Activated T-cell treated with anti-CD3 and anti-CD28 coated beads, Interleukin-2, amount 50 U/mL, for 24 hours (primary cell): ENCODE results near the gene EPB41.

Experiments used
- DNase-seq: peaks from one replicate; pipeline ENCODE4 v3.0.0-alpha.2; 2020
- H3K27ac Mint-ChIP-seq: 2 replicates; pipeline ENCODE4 v1.8.0; 2020; ENCODE audit warnings: mild to moderate bottlenecking, mixed read lengths
- H3K27me3 Mint-ChIP-seq: 2 replicates; pipeline ENCODE4 v1.8.0; 2020; ENCODE audit warnings: mixed read lengths
- H3K36me3 Mint-ChIP-seq: 2 replicates; pipeline ENCODE4 v1.8.0; 2020; ENCODE audit warnings: low read depth, mixed read lengths
- H3K4me1 Mint-ChIP-seq: 2 replicates; pipeline ENCODE4 v1.8.0; 2020; ENCODE audit warnings: low read depth, mixed read lengths
- H3K4me3 Mint-ChIP-seq: 2 replicates; pipeline ENCODE4 v1.8.0; 2020; ENCODE audit warnings: mild to moderate bottlenecking, moderate library complexity, mixed read lengths
- H3K9me3 Mint-ChIP-seq: 2 replicates; pipeline ENCODE4 v1.8.0; 2020; ENCODE audit warnings: mixed read lengths

EPB41 gene

GRCh38 chr1:28886731-28887418 is 27.5 kb upstream of the EPB41 start:
- Mint-ChIP-seq H3K27me3 (no peaks in the 10 kb centered on the region), H3K27ac (peak overlapping the region; percentile 96), H3K9me3 (no peaks in the 10 kb centered on the region), H3K36me3 (peaks cover 4% of the 10 kb centered on the region), H3K4me1 (peaks cover 59% of the 10 kb centered on the region), H3K4me3 (peak overlapping the region; percentile 79)
- peak; percentile 95 for DNase-seq

DNA sequence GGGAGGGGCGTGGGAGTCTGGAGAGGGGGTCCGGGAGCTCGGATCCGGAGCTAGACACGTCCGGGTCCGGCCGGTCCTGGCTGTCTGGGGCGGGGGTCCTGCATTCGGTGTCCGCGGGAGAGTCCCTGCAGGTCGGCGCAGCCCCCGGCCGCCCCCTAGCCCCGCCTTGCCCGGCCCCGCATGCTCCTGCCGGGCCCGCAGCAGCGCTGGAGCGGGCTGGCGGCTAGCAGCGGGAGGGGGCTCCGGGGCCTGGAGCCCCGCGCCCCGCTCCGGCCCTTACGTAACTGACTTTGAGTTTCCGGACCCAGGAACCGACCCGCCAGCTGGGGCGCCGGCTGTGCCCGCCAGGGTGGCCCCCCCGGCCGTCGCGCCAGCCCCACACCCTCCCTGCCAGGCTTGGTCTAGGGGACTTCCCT is 26.9 kb upstream of the EPB41 start:
- H3K27ac Mint-ChIP-seq, result peak overlapping the region; percentile 96
- peak; percentile 64 for DNase-seq
- H3K4me1 Mint-ChIP-seq, result peaks cover 57% of the 10 kb centered on the region
- H3K27me3 Mint-ChIP-seq, result no peaks in the 10 kb centered on the region
- H3K9me3 Mint-ChIP-seq, result no peaks in the 10 kb centered on the region
- H3K4me3 Mint-ChIP-seq, result peak overlapping the region; percentile 87
- H3K36me3 Mint-ChIP-seq, result peaks cover 8% of the 10 kb centered on the region

- H3K27me3 Mint-ChIP-seq, result no peaks in the 10 kb centered on the region
- DNase-seq, result no peak
- peak overlapping the region; percentile 87 for H3K4me3 Mint-ChIP-seq
- H3K4me1 Mint-ChIP-seq, result peaks cover 56% of the 10 kb centered on the region
- H3K9me3 Mint-ChIP-seq, result no peaks in the 10 kb centered on the region
- H3K27ac Mint-ChIP-seq, result peak overlapping the region; percentile 91
- peaks cover 8% of the 10 kb centered on the region for H3K36me3 Mint-ChIP-seq
These were observed 26.3 kb upstream of the EPB41 start for GRCh38 chr1:28887835-28888682.

- DNase-seq, result no peak
- Mint-ChIP-seq H3K9me3 (no peaks in the 10 kb centered on the region), H3K4me3 (peak overlapping the region; percentile 87), H3K4me1 (peaks cover 57% of the 10 kb centered on the region), H3K27me3 (no peaks in the 10 kb centered on the region), H3K27ac (peak overlapping the region; percentile 8), H3K36me3 (peaks cover 12% of the 10 kb centered on the region)
These were observed 25.5 kb upstream of the EPB41 start for GRCh38 chr1:28888915-28889314.

DNA sequence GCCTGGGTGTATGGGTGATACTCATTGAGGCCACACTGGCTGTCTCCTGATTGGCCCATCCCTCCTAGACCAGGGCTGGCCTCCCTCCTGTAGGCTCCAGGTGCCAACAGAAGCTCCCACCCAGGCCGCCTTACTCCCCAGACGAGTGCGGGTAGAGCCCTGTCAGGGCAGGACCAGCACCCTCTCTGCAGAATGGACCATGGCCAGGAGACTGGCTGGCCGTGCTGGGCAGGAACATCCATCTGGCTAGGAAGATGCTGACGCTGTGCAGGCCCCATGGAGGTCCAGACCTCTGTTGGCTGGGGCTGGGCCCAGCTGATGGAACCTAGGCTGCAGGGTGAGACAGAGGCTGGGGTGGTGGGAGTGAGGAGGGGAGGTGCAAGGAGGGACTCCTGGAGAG is 25.0 kb upstream of the EPB41 start:
- H3K27ac Mint-ChIP-seq, result peak overlapping the region; percentile 8

GRCh38 chr1:28890435-28890834 is 23.9 kb upstream of the EPB41 start:
- Mint-ChIP-seq H3K9me3 (no peaks in the 10 kb centered on the region), H3K27me3 (no peaks in the 10 kb centered on the region), H3K4me3 (no peak overlapping the region), H3K4me1 (peaks cover 50% of the 10 kb centered on the region), H3K36me3 (peaks cover 24% of the 10 kb centered on the region), H3K27ac (no peak overlapping the region)
- DNase-seq, result no peak

More for the DNA sequence above, 25.0 kb upstream of the EPB41 start:
- Mint-ChIP-seq H3K36me3 (peaks cover 16% of the 10 kb centered on the region), H3K9me3 (no peaks in the 10 kb centered on the region), H3K4me1 (peaks cover 58% of the 10 kb centered on the region), H3K27me3 (no peaks in the 10 kb centered on the region), H3K4me3 (peak overlapping the region; percentile 87)
- DNase-seq, result no peak

GRCh38 chr1:28890836-28891235 is 23.5 kb upstream of the EPB41 start:
- Mint-ChIP-seq H3K27ac (no peak overlapping the region), H3K4me1 (peaks cover 46% of the 10 kb centered on the region), H3K9me3 (no peaks in the 10 kb centered on the region), H3K27me3 (no peaks in the 10 kb centered on the region), H3K4me3 (no peak overlapping the region), H3K36me3 (peaks cover 24% of the 10 kb centered on the region)
- no peak for DNase-seq

DNA sequence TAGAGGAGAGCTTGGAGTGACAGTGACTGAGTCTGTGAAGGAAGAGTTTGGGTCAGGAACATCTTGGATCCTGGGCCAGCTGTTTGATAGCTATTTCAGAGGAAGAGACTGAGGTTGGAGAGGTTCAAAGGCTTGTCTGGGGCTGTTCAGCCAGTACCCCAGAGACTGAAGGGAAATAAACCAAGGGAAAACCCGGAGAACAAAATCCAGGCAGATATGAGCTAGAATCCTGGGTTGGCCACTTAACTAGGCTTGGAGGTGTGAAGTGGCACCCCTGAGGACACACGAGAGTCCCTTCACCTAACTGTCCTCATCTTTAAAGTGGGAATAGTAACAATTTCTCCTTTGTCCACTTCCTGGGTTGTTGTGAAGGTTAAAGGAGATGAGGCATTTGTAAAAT is 23.1 kb upstream of the EPB41 start:
- no peaks in the 10 kb centered on the region for H3K27me3 Mint-ChIP-seq
- peaks cover 26% of the 10 kb centered on the region for H3K36me3 Mint-ChIP-seq
- no peak for DNase-seq
- no peak overlapping the region for H3K27ac Mint-ChIP-seq
- no peak overlapping the region for H3K4me3 Mint-ChIP-seq
- peaks cover 43% of the 10 kb centered on the region for H3K4me1 Mint-ChIP-seq
- no peaks in the 10 kb centered on the region for H3K9me3 Mint-ChIP-seq

DNA sequence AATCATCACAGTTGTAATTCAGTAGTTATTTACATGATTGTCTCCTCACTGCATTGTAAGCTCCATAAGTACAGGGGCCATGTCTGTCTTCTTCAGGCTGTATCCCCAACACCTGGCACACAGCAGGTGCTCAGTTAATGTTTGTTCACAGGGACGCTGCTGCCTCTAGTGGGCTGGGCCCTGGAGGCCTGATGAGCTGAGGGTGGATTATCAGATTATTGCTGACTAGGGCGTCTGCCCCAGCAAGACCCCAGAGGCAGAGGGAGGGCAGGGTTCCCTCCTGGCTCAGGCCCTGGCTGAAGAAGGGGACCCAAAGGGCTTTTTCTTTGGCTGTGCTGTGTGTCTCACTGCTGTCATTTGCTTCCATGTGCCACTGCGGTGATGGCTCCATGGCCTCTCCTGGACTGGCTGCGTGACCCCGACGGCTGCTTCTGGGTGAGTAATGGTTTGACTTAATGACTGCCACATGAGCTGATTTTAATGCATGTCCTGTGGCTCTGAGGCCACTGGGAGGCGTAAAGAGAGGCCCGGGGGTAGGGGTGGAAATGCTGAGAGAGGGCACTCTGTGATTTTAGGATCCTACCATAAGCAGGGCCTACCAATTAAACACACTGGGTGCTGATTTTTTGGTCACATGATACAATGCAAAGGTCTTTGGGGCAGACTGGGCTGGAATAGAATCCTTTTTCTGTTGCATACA is 20.8 kb upstream of the EPB41 start:
- H3K4me3 Mint-ChIP-seq, result no peak overlapping the region
- H3K4me1 Mint-ChIP-seq, result peaks cover 46% of the 10 kb centered on the region
- H3K27ac Mint-ChIP-seq, result no peak overlapping the region
- H3K36me3 Mint-ChIP-seq, result peaks cover 30% of the 10 kb centered on the region
- DNase-seq, result no peak
- H3K9me3 Mint-ChIP-seq, result no peaks in the 10 kb centered on the region
- no peaks in the 10 kb centered on the region for H3K27me3 Mint-ChIP-seq

GRCh38 chr1:28894785-28895184 is 19.6 kb upstream of the EPB41 start:
- no peak overlapping the region for H3K4me3 Mint-ChIP-seq
- H3K4me1 Mint-ChIP-seq, result peaks cover 42% of the 10 kb centered on the region
- DNase-seq, result no peak
- H3K27ac Mint-ChIP-seq, result no peak overlapping the region
- no peaks in the 10 kb centered on the region for H3K27me3 Mint-ChIP-seq
- H3K36me3 Mint-ChIP-seq, result peaks cover 30% of the 10 kb centered on the region
- H3K9me3 Mint-ChIP-seq, result no peaks in the 10 kb centered on the region

DNA sequence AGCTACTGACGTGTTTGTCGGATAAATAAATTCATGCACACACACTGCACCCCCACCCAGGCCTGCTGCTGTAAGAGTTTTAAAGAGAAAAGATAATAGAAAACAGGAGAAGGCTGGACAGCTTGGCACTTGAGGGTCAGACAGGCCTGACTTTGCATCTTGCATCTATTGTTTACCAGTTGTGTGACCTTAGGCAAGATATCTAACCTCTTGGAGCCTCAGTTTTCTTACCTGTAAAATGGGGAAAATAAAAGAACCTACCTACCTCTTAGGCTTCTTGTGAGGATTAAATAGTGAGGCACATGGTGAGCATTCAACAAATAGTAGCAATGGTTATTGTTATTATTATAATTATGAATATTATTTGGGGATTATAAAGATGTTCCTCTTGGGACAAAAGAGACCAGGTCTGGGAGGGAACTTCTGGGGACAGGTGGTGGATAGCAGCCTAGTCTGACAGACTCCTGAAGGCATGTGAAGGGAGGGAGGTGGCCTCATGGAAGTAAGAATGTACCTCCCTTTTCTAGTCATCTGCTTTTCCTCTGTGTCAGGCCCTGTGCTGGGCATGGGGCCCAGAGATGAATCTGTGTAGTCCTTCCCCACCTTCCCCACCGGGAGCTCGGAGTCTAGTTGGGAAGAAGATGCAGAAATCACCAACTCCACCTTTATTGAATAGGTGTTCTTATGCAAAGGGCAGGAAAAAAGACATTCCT is 18.3 kb upstream of the EPB41 start:
- H3K4me1 Mint-ChIP-seq, result peaks cover 42% of the 10 kb centered on the region
- no peak for DNase-seq
- H3K4me3 Mint-ChIP-seq, result no peak overlapping the region
- peaks cover 32% of the 10 kb centered on the region for H3K36me3 Mint-ChIP-seq
- H3K27me3 Mint-ChIP-seq, result no peaks in the 10 kb centered on the region
- no peak overlapping the region for H3K27ac Mint-ChIP-seq
- H3K9me3 Mint-ChIP-seq, result no peaks in the 10 kb centered on the region

- Mint-ChIP-seq H3K27ac (no peak overlapping the region), H3K27me3 (no peaks in the 10 kb centered on the region), H3K9me3 (no peaks in the 10 kb centered on the region), H3K4me3 (no peak overlapping the region), H3K36me3 (peaks cover 32% of the 10 kb centered on the region), H3K4me1 (peaks cover 38% of the 10 kb centered on the region)
- DNase-seq, result no peak
These were observed 17.8 kb upstream of the EPB41 start for GRCh38 chr1:28896609-28896986.

DNA sequence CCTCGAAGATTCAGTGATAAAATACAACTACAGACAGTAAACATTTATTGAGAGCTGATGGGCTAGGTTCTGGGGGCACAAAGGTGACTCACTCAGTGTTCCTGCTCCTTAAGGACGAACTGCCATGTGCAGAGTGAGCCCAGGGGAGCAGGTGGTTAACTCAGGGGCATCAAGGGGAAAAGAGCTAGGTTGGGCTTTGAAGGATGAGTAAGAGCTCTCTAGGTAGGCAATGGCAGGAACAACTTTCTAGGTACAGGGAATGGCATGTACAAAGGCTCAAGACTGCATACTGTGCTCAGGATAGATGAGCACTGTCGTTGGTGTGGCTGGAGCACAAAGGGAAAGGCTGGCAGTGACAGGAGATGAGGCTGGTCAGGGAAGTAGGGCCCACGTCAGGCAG is 16.6 kb upstream of the EPB41 start:
- no peaks in the 10 kb centered on the region for H3K27me3 Mint-ChIP-seq
- no peak overlapping the region for H3K27ac Mint-ChIP-seq
- DNase-seq, result no peak

GRCh38 chr1:28898405-28898881 is 15.9 kb upstream of the EPB41 start:
- Mint-ChIP-seq H3K4me3 (no peak overlapping the region), H3K27me3 (no peaks in the 10 kb centered on the region), H3K4me1 (peaks cover 35% of the 10 kb centered on the region), H3K36me3 (peaks cover 29% of the 10 kb centered on the region), H3K27ac (no peak overlapping the region), H3K9me3 (no peaks in the 10 kb centered on the region)
- no peak for DNase-seq

More for the DNA sequence above, 16.6 kb upstream of the EPB41 start:
- Mint-ChIP-seq H3K9me3 (no peaks in the 10 kb centered on the region), H3K4me3 (no peak overlapping the region), H3K4me1 (peaks cover 37% of the 10 kb centered on the region), H3K36me3 (peaks cover 28% of the 10 kb centered on the region)
